Tibial nerve (tissue), 3 donors: Measurements from ENCODE around the gene CTSF.

Experiments
- EP300 ChIP-seq, 2 donors: sonication (generic); formaldehyde crosslinking; IDR thresholded peaks; one replicate each; pipeline ENCODE4 v1.6.1; 2017; ENCODE audit warnings: antibody characterized with exemption in 2 of 2, mild to moderate bottlenecking in 1 of 2
- POLR2A ChIP-seq, 2 donors: fragments of 450-650 bp; IDR thresholded peaks; one replicate each; pipeline ENCODE4 v1.6.1; 2017; ENCODE audit warnings: antibody characterized with exemption in 2 of 2, mild to moderate bottlenecking in 2 of 2, moderate library complexity in 2 of 2

DNA sequence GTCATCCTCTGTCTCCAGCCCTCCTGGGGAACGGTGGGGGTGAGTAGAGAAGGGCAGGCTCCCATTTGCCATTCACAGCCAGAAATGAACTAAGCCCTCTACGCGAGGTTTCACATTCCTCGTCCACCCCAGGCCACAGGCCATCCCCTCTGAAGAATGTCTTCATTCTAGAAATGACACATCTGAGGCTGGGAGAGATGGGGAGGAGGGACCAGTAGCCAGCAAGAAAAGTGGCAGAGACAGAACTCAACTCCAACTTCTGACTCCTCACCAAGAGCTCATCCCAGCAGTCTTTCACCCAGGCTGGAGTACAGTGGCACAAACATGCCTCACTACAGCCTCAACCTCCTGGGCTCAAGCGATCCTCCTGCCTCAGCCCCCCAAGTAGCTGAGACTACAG lies 3.4 kb downstream of the CTSF start:
- TF ChIP-seq EP300 (IDR thresholded peaks at IDR 0.05) (no peak), POLR2A (IDR thresholded peaks at IDR 0.05) (no peak)
